Mucosa of rectum (tissue), 2 donors: ENCODE data around the gene VEGFA.

Experiments
- H3K27ac ChIP-seq, 2 donors: one replicate each; pipeline ENCODE4 v1.7.0; 2013; ENCODE audit warnings: inconsistent platforms in 2 of 2, low read depth in 2 of 2, low read length in 2 of 2
- H3K27me3 ChIP-seq, 2 donors: one replicate each; pipeline ENCODE4 v1.7.0; 2013; ENCODE audit warnings: low read length in 2 of 2; ENCODE audit not compliant: control insufficient read depth in 2 of 2, insufficient read depth in 2 of 2
- H3K36me3 ChIP-seq, 2 donors: one replicate each; pipeline ENCODE4 v1.7.0; 2013; ENCODE audit warnings: low read length in 2 of 2; ENCODE audit not compliant: control insufficient read depth in 2 of 2, insufficient read depth in 2 of 2
- H3K4me1 ChIP-seq, 2 donors: one replicate each; pipeline ENCODE4 v1.7.0; 2013; ENCODE audit warnings: low read length in 2 of 2, mild to moderate bottlenecking in 1 of 2; ENCODE audit not compliant: control insufficient read depth in 2 of 2, insufficient read depth in 2 of 2
- H3K4me3 ChIP-seq, 2 donors: one replicate each; pipeline ENCODE4 v1.7.0; 2013; ENCODE audit warnings: low read length in 2 of 2
- H3K9ac ChIP-seq, 2 donors: one replicate each; pipeline ENCODE4 v1.7.0; 2013; ENCODE audit warnings: low read length in 2 of 2, low read depth in 1 of 2, mild to moderate bottlenecking in 1 of 2
- H3K9me3 ChIP-seq, 2 donors: one replicate each; pipeline ENCODE4 v1.7.0; 2013; ENCODE audit warnings: low read length in 2 of 2; ENCODE audit not compliant: control insufficient read depth in 2 of 2
- donor health status: healthy.
- donor health status: Normal muscosa, but diverticular disease.

Gene VEGFA

DNA sequence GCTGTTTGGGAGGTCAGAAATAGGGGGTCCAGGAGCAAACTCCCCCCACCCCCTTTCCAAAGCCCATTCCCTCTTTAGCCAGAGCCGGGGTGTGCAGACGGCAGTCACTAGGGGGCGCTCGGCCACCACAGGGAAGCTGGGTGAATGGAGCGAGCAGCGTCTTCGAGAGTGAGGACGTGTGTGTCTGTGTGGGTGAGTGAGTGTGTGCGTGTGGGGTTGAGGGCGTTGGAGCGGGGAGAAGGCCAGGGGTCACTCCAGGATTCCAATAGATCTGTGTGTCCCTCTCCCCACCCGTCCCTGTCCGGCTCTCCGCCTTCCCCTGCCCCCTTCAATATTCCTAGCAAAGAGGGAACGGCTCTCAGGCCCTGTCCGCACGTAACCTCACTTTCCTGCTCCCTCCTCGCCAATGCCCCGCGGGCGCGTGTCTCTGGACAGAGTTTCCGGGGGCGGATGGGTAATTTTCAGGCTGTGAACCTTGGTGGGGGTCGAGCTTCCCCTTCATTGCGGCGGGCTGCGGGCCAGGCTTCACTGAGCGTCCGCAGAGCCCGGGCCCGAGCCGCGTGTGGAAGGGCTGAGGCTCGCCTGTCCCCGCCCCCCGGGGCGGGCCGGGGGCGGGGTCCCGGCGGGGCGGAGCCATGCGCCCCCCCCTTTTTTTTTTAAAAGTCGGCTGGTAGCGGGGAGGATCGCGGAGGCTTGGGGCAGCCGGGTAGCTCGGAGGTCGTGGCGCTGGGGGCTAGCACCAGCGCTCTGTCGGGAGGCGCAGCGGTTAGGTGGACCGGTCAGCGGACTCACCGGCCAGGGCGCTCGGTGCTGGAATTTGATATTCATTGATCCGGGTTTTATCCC lies at the start of gene VEGFA:
Gene VEGFA, plus strand, starts transcription at position 686 of the 846 bp plus-strand sequence.
- Histone ChIP-seq H3K9ac (peak within 1 kb of the TSS; percentile 96 to 98), H3K27me3 (no peaks in the 10 kb centered on the region), H3K4me3 (peak within 1 kb of the TSS; percentile 88 to 96), H3K27ac (peak within 1 kb of the TSS; percentile 92 to 96), H3K9me3 (no peaks in the 10 kb centered on the region), H3K36me3 (no peaks in the 10 kb centered on the region), H3K4me1 (peaks cover 46 to 50% of the 10 kb centered on the region in 2 donors)

DNA sequence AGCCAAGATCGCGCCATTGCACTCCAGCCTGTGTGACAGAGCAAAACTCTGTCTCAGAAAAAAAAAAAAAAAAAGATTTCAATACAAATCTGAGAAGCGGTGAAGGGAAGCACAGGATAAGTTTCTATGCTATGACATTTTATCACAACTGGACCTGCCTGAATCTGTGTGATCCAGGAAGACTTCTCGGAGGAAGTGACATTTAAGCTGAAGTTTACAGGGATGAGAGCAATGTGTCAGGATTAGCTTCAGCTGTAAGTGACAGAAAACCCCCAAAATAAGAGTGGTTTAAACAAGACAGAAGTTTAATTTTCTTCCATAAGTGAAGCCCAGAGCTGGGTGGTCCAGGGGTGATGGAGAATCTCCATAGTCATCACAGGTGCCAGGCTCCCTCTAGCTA lies 49.0 kb upstream of the VEGFA start:
- Histone ChIP-seq H3K36me3 (no peaks in the 10 kb centered on the region), H3K9ac (no peak overlapping the region), H3K27ac (no peak overlapping the region), H3K4me1 (peaks cover 20 to 21% of the 10 kb centered on the region in 2 donors), H3K9me3 (no peaks in the 10 kb centered on the region), H3K4me3 (no peak overlapping the region), H3K27me3 (no peaks in the 10 kb centered on the region)

- H3K4me1 ChIP-seq = peaks cover 19 to 21% of the 10 kb centered on the region in 2 donors
- H3K27ac ChIP-seq = no peak overlapping the region
- no peaks in the 10 kb centered on the region for H3K36me3 ChIP-seq
- H3K4me3 ChIP-seq = no peak overlapping the region
- no peaks in the 10 kb centered on the region for H3K27me3 ChIP-seq
- H3K9ac ChIP-seq = no peak overlapping the region
- H3K9me3 ChIP-seq = no peaks in the 10 kb centered on the region
These were observed 47.0 kb upstream of the VEGFA start for GRCh38 chr6:43722920-43723545.

DNA sequence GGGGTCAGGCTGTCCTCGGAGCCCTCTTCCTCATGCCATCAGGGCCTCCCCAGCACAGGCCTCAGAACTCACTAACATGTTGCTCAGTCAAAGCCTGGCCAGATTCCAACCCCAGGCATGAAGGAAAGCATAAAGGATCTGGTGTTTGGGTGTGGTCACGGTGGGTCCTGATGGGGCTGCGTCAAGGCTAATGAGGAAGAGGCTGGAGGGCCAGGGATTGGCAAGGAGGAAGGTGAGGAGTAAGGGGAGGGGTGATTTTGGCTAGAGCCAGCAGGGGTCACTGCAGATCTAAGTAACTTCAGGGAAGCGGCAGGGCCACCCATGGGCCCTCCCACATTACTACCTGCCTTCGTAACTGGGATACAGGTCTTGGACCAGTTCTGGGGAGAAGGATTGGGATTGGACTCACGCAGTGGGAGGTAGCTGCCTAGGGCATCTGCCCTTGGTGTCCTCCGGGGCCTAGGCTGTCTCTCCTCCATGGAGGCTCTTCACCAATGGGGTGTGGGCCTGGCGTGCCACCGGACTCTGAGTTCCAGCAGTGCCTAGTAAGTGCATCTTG lies 46.2 kb upstream of the VEGFA start:
- Histone ChIP-seq H3K27ac (no peak overlapping the region), H3K36me3 (no peaks in the 10 kb centered on the region), H3K27me3 (no peaks in the 10 kb centered on the region), H3K4me3 (no peak overlapping the region), H3K9ac (peak overlapping the region in 1 of 2 donors; percentile 55), H3K4me1 (peaks cover 21 to 22% of the 10 kb centered on the region in 2 donors), H3K9me3 (no peaks in the 10 kb centered on the region)

DNA sequence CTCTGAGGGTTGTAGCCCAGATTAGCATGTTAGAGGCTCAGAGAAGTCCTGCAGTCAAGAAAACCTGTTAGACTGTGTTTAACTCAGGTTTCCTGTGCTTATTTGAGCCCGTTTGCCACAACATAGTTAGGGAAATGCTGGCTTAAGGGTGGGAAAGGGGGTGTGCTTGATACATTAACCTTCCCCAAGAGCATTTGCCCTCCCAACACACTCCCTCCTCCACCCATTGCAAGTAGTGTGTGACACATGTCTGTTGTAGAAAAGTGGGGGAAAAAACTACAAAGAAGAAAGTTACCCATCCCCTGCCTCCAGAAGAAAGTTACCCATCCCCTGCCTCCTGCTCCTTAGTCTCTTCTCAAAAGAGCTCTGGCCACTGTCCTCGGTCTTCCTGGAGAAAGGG lies 45.7 kb upstream of the VEGFA start:
- Histone ChIP-seq H3K36me3 (no peaks in the 10 kb centered on the region), H3K27ac (peak overlapping the region in 1 of 2 donors; percentile 5), H3K27me3 (no peaks in the 10 kb centered on the region), H3K9ac (peak overlapping the region in 1 of 2 donors; percentile 55), H3K4me3 (no peak overlapping the region), H3K9me3 (no peaks in the 10 kb centered on the region), H3K4me1 (peaks cover 25 to 26% of the 10 kb centered on the region in 2 donors)

DNA sequence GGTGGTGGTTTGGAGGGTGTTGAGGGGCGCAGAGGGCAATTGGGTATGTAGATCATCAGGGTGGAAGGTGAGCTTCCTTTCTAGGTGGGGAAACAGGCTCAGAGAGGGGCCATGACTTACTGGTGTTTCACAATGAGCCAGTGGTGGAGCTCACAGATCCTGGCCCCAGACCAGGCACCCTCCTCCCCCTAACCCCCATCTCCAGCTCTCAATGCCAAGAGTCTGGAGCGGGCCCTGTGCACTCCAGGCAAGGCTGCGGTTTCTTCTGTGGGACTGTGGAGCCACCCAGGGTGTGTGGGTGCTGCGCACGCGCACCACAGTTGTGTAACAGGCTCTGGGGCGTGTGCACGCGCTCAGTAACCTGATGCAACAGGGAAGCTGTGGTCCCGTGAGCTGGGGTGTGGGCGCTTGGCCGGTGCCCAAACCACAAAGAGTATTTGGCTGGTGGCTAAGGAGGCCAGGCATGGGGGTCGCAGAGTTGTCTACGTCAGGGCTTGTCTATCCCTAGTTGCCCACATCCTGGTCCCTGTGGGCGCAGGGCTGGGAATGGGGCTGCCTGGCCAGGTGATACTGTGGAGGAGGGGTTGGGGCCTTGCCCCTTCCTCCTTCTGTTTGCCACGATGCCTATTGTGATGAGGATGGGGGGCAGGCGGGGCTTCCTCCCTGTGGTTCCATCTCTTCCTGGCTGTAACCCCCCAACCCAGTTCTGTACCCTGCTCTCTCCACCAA lies 44.9 kb upstream of the VEGFA start:
- H3K4me1 ChIP-seq = peaks cover 25 to 26% of the 10 kb centered on the region in 2 donors
- peaks cover 0 to 3% of the 10 kb centered on the region in 2 donors for H3K9me3 ChIP-seq
- peak overlapping the region; percentile 21 to 26 for H3K27ac ChIP-seq
- H3K27me3 ChIP-seq = no peaks in the 10 kb centered on the region
- peak overlapping the region; percentile 47 to 55 for H3K9ac ChIP-seq
- H3K36me3 ChIP-seq = no peaks in the 10 kb centered on the region
- peak overlapping the region in 1 of 2 donors; percentile 14 for H3K4me3 ChIP-seq

- Histone ChIP-seq H3K27me3 (no peaks in the 10 kb centered on the region), H3K4me1 (peaks cover 25 to 26% of the 10 kb centered on the region in 2 donors), H3K27ac (peak overlapping the region in 1 of 2 donors; percentile 21), H3K4me3 (no peak overlapping the region), H3K36me3 (no peaks in the 10 kb centered on the region), H3K9ac (peak overlapping the region in 1 of 2 donors; percentile 55), H3K9me3 (peaks cover 0 to 3% of the 10 kb centered on the region in 2 donors)
These were observed 44.1 kb upstream of the VEGFA start for GRCh38 chr6:43725643-43726580.

DNA sequence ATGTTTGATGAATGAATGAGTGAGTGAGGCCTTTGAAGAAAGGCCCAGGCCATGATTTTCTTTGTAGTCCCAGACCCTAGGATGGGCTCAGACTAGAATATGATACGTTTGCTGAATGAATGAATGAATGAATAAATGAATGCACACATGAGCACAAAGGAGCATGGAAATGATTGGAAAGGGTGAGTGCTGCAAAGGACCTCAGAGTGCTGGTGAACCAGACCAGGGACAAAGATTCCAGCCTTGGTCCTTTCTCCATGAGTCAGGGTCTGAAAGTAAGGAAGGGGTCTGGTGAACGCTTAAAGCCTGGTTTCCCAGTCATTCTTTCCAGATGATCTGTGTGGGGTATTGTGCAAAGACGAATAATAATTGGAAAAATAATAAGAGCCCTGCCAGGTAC lies 42.4 kb upstream of the VEGFA start:
- Histone ChIP-seq H3K27me3 (no peaks in the 10 kb centered on the region), H3K4me1 (peaks cover 25 to 26% of the 10 kb centered on the region in 2 donors), H3K9ac (no peak overlapping the region), H3K4me3 (no peak overlapping the region), H3K9me3 (peaks cover 0 to 3% of the 10 kb centered on the region in 2 donors), H3K36me3 (no peaks in the 10 kb centered on the region), H3K27ac (no peak overlapping the region)

- no peak overlapping the region for H3K4me3 ChIP-seq
- H3K9me3 ChIP-seq = peaks cover 0 to 3% of the 10 kb centered on the region in 2 donors
- no peaks in the 10 kb centered on the region for H3K27me3 ChIP-seq
- H3K9ac ChIP-seq = no peak overlapping the region
- H3K27ac ChIP-seq = no peak overlapping the region
- peaks cover 26 to 29% of the 10 kb centered on the region in 2 donors for H3K4me1 ChIP-seq
- H3K36me3 ChIP-seq = no peaks in the 10 kb centered on the region
These were observed 41.4 kb upstream of the VEGFA start for GRCh38 chr6:43728586-43728985.
